ENCODE results near the gene CADPS2. TPM values are rescaled to one million over a fixed set of nuclear protein-coding genes. Genes with fewer than 3 reads are reported as not detected.

The CADPS2 gene
- total and polyA plus RNA-seq, 2 of the 4 experiments (the other 2 are of a cell fraction) = 0.10 to 0.54 TPM

DNA sequence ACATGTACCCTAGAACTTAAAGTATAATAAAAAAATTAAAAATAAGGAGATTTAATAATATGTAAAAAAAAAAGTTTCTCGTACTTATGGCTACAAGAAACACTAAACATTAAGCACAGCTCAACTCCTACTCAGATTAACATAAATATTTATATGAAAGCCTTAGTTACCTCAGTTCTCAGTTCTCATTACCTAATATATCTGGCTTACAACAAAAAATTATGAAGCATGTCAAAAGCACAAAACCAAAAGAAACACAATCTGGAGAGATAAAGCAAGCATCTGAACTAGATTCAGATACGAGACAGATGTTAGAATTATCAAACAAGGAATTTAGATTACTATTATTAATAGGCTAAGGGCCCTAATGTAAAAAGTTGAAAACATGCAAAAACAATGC, 227.4 kb downstream of the CADPS2 start:
- dilution Hi-C loops (cut with HindIII; ENCODE audit: low sequenced_read_pairs, unreplicated experiment) (no loop called here), intact Hi-C loops (cut with micrococcal nuclease) (no loop called here), in situ Hi-C loops (cut with MboI; ENCODE audit: low sequenced_read_pairs) (no loop called here)
- Histone ChIP-seq H2BK5ac (ENCODE audit: low read depth, low read length, poor library complexity, severe bottlenecking) (no peak overlapping the region), H3K79me1 (ENCODE audit: low read depth in 1 of 2, low read length in 2 of 2) (no peaks in the 10 kb centered on the region), H3K4ac (ENCODE audit: low read depth, low read length) (no peak overlapping the region), H2BK15ac (ENCODE audit: low read depth, low read length) (no peak overlapping the region), H3K9me1 (ENCODE audit: insufficient read depth, low read length) (no peaks in the 10 kb centered on the region), H3K9ac (ENCODE audit: low read depth, low read length) (no peak overlapping the region), H3K27ac (ENCODE audit: insufficient read depth, low read length) (no peak overlapping the region), H4K8ac (ENCODE audit: low read depth in 2 of 2, low read length in 2 of 2) (no peak overlapping the region), H4K5ac (ENCODE audit: low read depth, low read length) (no peak overlapping the region), H3K56ac (ENCODE audit: extremely low read depth, insufficient read depth, low read length) (no peak overlapping the region), H3K27me3 (ENCODE audit: control insufficient read depth, insufficient read depth, low read length) (no peaks in the 10 kb centered on the region), H3K4me1 (ENCODE audit: control insufficient read depth, insufficient read depth, low read length) (no peaks in the 10 kb centered on the region), H2AK5ac (ENCODE audit: low read depth, low read length) (no peak overlapping the region), H3K18ac (ENCODE audit: low read depth, low read length) (no peak overlapping the region), H3K4me3 (ENCODE audit: insufficient read depth, low read depth, low read length) (no peak overlapping the region), H2BK20ac (ENCODE audit: low read depth, low read length) (no peak overlapping the region), H4K91ac (ENCODE audit: insufficient read depth, low read depth, low read length) (no peak overlapping the region), H3K9me3 (ENCODE audit: control insufficient read depth, insufficient read depth, low read length) (no peaks in the 10 kb centered on the region), H4K20me1 (ENCODE audit: insufficient read depth, low read length) (no peaks in the 10 kb centered on the region), H3K36me3 (ENCODE audit: control insufficient read depth, insufficient read depth, low read length) (no peaks in the 10 kb centered on the region), H2AFZ (replicated peaks; ENCODE audit: low read length, poor library complexity) (no peak overlapping the region), H3K14ac (replicated peaks; ENCODE audit: low read depth, low read length) (no peak overlapping the region), H3K4me2 (ENCODE audit: low read depth, low read length) (no peak overlapping the region), H3K23ac (ENCODE audit: low read depth, low read length) (no peak overlapping the region), H2AK9ac (replicated peaks; ENCODE audit: low read depth, low read length, poor library complexity) (no peak overlapping the region), H2BK120ac (ENCODE audit: low read depth, low read length) (no peak overlapping the region)
- CTCF ChIA-PET = no interaction called here
- ATAC-seq (ENCODE audit: low read depth) (no peak), DNase-seq (no peak)
- POLR2A ChIA-PET (ENCODE audit: unreplicated experiment) = no interaction called here
- no TSS peak for BruUV-seq (replicated peaks)
- TF ChIP-seq CEBPB (IDR thresholded peaks at IDR 0.05; ENCODE audit: low read depth, low read length) = no peak
- TF ChIP-seq FOS (IDR thresholded peaks at IDR 0.05; ENCODE audit: low read depth, low read length) = no peak
- TF ChIP-seq MAFK (IDR thresholded peaks at IDR 0.05; ENCODE audit: low read depth, low read length) = no peak
- TF ChIP-seq, protein P1, sequence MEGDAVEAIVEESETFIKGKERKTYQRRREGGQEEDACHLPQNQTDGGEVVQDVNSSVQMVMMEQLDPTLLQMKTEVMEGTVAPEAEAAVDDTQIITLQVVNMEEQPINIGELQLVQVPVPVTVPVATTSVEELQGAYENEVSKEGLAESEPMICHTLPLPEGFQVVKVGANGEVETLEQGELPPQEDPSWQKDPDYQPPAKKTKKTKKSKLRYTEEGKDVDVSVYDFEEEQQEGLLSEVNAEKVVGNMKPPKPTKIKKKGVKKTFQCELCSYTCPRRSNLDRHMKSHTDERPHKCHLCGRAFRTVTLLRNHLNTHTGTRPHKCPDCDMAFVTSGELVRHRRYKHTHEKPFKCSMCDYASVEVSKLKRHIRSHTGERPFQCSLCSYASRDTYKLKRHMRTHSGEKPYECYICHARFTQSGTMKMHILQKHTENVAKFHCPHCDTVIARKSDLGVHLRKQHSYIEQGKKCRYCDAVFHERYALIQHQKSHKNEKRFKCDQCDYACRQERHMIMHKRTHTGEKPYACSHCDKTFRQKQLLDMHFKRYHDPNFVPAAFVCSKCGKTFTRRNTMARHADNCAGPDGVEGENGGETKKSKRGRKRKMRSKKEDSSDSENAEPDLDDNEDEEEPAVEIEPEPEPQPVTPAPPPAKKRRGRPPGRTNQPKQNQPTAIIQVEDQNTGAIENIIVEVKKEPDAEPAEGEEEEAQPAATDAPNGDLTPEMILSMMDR (conservative IDR thresholded peaks at IDR 0.05; ENCODE audit: low read depth, low read length) = no peak
- TF ChIP-seq POLR2A (IDR thresholded peaks at IDR 0.05; ENCODE audit: low read depth, low read length) = no peak
- TF ChIP-seq MXI1 (IDR thresholded peaks at IDR 0.05; ENCODE audit: borderline replicate concordance, low read depth, low read length) = no peak
- no peak for TF ChIP-seq SMC3 (IDR thresholded peaks at IDR 0.05; ENCODE audit: low read depth, low read length)
- no peak for TF ChIP-seq NFE2L2 (IDR thresholded peaks at IDR 0.05; ENCODE audit: low read depth, low read length)
- no peak for TF ChIP-seq CHD1 (IDR thresholded peaks at IDR 0.05; ENCODE audit: low read depth, low read length)
- TF ChIP-seq BHLHE40 (IDR thresholded peaks at IDR 0.05; ENCODE audit: low read depth, low read length) = no peak
- TF ChIP-seq RCOR1 (IDR thresholded peaks at IDR 0.05; ENCODE audit: insufficient replicate concordance, low read length) = no peak
- no peak for TF ChIP-seq MAZ (IDR thresholded peaks at IDR 0.05; ENCODE audit: borderline replicate concordance, low read depth, low read length)
- TF ChIP-seq, protein P2, sequence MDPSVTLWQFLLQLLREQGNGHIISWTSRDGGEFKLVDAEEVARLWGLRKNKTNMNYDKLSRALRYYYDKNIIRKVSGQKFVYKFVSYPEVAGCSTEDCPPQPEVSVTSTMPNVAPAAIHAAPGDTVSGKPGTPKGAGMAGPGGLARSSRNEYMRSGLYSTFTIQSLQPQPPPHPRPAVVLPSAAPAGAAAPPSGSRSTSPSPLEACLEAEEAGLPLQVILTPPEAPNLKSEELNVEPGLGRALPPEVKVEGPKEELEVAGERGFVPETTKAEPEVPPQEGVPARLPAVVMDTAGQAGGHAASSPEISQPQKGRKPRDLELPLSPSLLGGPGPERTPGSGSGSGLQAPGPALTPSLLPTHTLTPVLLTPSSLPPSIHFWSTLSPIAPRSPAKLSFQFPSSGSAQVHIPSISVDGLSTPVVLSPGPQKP (IDR thresholded peaks at IDR 0.05; ENCODE audit: borderline replicate concordance, low read depth, low read length) = no peak
- no peak for TF ChIP-seq RAD21 (IDR thresholded peaks at IDR 0.05; ENCODE audit: low read length)
- TF ChIP-seq, protein P3, sequence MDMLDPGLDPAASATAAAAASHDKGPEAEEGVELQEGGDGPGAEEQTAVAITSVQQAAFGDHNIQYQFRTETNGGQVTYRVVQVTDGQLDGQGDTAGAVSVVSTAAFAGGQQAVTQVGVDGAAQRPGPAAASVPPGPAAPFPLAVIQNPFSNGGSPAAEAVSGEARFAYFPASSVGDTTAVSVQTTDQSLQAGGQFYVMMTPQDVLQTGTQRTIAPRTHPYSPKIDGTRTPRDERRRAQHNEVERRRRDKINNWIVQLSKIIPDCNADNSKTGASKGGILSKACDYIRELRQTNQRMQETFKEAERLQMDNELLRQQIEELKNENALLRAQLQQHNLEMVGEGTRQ (IDR thresholded peaks at IDR 0.05; ENCODE audit: low read depth, low read length) = no peak
- no peak for TF ChIP-seq RFX5 (IDR thresholded peaks at IDR 0.05; ENCODE audit: low read depth, low read length)
- no CpG with 5 or more reads among the region's 2 CpGs for WGBS, 2 experiments (ENCODE audit: extremely low coverage in 2 of 2, insufficient read length in 1 of 2)
